GM19351 (cell line): ENCODE results near the gene ZNF484.
A peak's percentile ranks its signal among the peaks of the same experiment; 100 is the strongest.
"Not testable (repeated sequence)": the region's sequence is repeated elsewhere in the genome, so short reads cannot be mapped to it uniquely, and the experiment has no call there.

Experiments
- ATAC-seq: cut with Tn5 transposase; IDR thresholded peaks from one replicate; pipeline ENCODE4 v1.9.1; 2021; ENCODE audit warnings: mild to moderate bottlenecking, moderate library complexity; ENCODE audit not compliant: unreplicated experiment

Gene ZNF484

DNA sequence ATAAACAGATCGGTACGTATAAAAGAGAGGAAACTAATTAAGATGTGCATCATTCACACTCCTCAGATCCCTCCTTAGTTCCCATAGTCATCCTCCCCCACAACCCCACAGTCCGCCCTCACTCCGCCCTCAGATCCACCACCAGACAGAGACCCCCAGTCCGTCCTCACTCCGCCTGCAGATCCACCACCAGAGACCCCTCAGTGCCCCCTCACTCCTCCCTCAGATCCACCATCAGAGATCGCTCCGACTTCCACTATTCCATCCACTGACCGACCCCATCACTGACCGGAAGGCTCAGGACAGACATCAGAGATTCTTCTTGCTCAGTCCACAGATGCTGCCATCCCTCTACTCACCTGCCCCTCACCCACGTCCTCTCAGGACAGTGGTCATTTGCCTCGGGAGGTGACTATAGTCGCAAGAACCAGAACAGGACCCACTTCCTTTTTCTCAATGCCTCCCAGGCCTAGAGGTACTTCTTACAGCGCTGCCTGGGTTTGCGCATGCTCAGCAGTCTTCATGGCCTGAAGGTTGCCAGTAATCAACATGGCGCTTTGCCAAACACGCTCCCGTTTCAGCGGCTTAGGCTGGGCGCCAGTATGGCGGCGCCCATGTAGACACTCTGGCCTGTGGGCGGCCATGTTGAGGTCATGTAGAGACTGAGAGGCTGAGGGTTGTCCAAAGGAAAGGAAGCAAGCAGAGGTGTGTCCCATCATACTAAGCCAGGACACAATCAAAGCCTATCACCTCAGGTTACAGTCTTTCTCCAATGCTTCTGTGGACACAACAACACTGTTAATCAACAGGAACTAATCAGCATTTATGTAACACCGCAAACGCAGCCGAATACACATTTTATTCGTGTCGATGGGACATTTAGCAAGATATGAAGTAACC, at the start of gene ZNF484:
TSS of gene ZNF484 (minus strand) at position 508 of the 900 bp plus-strand sequence. CDS start 3,009 bp downstream, outside the sequence.
- peak; percentile 97 for ATAC-seq

GRCh38 chr9:92920437-92920836, 42.6 kb upstream of the ZNF484 start:
- no peak for ATAC-seq

DNA sequence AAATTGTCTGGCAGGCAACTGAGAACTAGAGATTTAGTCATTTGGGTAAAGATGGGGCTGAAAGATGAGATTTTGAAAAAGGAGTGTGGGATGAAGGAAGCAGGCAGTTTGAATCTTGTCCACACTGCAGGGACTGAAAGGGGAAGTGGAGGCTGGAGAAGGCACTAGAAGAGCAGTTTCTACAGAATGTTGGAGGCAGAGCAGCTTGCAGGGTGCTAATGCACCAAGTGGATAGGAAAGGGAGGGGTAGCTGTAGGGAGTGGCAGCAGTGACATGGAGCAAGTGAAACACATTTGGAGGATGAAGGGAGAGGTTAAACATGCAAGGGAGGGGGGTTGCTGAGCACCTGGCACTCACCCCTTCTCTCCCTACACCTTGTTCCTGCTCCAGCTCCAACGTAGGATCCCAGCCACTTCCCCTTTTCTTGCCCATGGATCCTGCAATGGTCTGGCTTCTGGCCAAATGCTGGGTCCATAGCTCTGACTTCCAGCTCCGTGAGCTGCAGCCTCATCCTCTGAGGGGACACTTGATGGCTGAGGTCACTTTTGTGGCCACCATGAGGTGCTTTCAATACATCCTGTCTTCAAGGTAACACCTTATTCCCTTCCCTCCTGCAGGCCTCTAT, 39.5 kb upstream of the ZNF484 start:
- no peak for ATAC-seq

DNA sequence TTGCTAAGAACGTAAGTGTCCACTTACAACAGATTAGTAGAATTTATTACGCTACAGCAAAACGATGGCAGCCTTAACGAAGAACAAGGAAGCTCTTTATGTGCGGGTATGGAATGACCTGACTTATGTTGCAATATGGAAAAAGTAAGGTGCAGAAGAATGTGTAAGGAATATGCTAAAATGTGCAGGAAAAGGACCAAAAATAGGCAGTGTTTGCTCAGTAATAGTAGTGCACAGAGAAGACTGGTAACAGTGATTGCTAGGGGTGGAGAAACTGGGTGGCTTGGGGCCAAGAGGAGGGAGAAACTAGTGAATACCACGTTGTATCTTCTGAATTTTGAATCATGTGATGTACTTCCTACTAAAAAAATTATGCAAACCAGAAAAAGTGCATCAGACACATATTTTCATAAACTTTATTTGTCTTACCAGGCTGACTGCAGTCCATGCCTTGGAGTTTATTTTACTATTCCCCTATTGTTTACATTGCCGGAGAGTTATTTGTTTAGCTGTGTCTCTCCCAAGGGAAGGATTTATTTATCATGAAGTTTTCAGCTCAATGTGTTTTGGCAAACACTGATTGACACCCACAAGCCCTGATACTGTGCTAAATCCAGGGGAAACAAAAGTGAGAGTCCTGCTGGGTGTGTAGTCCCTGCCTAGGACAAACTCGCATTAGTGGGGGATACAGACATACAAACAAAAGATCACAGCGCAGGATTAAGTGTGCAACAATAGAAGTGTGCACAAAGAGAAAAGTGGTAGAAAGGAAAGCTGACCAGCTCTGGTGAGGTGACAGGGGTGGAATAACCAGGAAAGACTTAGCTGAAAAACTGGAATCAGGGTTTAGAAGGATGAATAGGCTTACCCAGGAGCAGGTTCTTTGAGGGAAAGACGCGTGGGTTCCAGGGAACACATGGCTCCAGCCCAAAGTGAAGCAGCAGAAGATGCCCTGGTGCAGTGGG, 34.0 kb upstream of the ZNF484 start:
- no peak for ATAC-seq

DNA sequence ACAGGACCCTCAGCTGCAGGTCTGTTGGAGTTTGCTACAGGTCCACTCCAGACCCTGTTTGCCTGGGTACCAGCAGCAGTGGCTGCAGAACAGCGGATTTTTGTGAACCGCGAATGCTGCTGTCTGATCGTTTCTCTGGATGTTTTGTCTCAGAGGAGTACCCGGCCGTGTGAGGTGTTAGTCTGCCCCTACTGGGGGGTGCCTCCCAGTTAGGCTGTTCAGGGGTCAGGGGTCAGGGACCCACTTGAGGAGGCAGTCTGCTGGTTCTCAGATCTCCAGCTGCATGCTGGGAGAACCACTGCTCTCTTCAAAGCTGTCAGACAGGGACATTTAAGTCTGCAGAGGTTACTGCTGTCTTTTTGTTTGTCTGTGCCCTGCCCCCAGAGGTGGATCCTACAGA, 27.3 kb upstream of the ZNF484 start:
- not testable (repeated sequence) for ATAC-seq

- ATAC-seq: no peak
These were observed 19.5 kb upstream of the ZNF484 start for GRCh38 chr9:92897323-92897722.

DNA sequence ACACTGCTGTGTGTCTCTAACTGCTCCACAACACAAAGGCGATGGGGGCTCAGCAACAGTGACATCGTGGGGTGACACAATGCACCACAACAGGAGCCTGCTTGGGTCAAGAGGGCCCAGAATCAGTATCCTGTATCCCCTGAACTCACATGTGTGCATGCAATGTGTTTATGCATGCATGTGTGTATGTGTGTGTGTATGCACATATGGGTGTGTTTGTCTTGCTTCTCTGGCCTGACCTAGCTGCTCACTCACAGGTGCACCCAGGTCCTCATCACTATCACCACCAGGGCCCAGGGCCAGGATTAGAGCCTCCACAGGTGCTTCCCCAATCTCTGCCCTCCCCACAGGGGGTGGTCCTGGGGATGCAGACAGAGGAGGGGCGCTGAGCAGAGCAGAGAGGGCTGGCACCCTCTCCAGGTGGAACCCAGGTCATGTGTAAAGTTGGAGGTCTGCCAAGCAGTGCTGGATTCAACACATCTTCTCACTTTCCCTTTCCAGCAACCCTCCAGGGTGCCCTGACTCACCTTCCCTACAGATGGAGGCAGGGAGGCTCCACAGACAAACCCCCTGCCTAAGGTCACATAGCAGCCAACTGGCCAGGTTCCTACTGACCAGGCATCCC, 18.1 kb upstream of the ZNF484 start:
- no peak for ATAC-seq

- ATAC-seq: no peak
These were observed 17.0 kb upstream of the ZNF484 start for GRCh38 chr9:92894711-92895362.

GRCh38 chr9:92893916-92894610, 16.2 kb upstream of the ZNF484 start:
- ATAC-seq: not testable (repeated sequence)

DNA sequence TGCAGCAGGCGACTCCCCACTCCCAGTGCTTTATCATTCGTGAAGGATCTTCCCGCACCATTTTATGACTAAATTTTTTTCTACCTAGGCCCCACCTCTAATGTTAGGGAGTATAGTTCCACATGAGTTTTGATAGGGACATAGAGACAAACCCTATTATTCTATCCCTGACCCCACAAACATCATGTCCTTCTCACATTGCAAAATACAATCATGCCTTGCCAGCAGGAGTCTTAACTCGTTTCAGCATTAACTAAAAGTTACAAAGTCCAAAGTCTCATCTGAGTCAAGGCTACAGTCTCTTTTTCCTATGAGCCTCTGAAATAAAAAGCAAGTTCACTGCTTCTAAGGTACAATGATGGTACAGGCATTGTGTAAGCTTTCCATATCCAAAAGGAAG, 14.4 kb upstream of the ZNF484 start:
- ATAC-seq: not testable (repeated sequence)

GRCh38 chr9:92890761-92891160, 12.9 kb upstream of the ZNF484 start:
- ATAC-seq: no peak

- ATAC-seq: no peak
These were observed 10.1 kb upstream of the ZNF484 start for GRCh38 chr9:92887880-92888338.

DNA sequence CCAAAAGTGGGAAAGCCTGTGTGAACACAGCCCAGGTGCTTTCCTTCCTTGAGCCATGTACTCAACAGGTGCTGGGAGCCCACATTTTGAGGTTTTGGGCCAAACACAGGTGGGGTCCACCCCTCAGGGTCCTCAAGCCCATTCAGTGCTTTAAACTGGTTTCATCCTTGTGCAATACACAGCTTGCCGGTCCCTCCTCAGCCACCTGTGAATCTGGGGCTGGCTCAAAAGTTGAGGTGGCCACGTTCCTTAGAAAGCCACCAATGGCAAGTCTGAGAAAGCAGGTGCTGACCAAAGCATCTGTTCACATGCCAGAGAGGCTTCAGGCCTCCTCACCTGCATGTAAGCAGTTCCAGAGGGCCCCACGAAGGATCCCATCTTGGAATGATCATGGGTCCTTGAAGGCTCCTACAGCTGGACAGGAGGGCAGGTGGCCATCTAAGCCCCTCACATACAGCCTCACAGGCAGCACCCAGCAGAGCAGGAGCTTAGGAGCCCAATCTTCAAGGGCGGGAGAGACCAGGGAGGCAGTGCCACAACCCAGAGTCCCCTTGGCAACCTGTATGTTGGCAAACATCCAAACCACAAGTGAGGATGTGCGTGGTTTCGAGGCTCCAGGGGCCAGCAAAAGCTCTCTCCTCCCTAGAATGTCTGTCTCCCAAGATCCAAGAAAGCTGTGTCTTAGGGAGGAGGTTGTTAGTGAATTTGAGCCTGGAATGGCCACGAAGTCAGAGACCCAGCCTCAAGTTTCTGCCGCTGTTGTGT, 9.2 kb upstream of the ZNF484 start:
- ATAC-seq: not testable (repeated sequence)

GRCh38 chr9:92883666-92884405, 6.0 kb upstream of the ZNF484 start:
- ATAC-seq: not testable (repeated sequence)

DNA sequence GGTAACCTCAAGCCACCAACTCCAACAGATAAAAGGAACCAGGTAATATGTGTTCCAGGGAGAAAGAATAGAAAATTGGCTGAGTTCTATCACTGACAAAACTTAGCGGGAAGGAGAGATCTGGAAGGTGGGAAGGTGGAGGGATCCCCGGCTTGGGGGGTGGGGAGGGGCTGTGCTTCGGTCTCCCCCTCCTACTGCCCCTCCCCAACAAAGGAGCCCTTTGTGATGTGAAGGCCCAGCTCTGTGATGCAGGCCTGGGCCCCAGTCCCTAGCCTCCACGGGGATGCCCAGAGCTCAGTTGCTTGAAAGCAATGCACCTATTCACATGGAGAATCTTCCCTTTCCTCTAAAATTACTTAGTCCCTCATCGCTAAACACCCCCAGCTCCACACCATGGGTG, 4.4 kb upstream of the ZNF484 start:
- no peak for ATAC-seq

DNA sequence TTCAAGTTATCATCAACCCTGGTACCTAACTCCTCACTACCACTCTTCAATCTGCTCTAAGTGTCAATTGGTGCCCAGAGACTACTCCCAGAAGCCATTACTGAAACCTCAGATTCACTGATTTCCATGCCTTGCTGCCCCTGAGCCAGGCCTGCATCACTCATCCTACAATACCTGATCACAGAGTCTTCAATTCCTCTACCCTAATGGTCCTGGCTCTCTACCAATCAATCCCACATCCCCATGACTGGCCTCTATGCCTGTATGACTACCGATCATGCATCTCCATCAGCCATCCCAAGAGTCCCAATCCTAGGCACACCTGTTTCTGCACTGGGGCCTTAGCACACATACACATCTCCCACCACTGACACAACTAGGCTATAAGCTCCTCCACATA, 2.5 kb downstream of the ZNF484 start:
- ATAC-seq: no peak

DNA sequence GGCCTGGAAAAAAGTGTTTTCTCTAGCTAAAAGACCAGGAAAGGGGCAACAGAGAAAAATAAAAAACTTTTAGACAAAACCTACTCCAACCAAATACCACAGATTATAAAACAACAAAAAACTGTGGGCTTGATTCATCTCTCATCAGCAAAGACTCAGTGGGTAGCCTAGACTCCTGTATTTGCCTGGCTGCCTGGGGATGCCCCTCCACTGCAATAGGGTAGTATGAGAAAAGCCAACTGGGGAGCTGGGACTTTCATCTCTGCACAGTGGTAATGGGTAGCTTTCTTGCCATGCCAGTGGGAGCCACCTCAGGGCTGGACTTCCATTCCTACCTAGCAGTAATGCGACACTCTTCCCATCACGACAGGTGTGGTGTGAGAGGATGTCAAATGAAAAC, 7.5 kb downstream of the ZNF484 start:
- ATAC-seq: no peak

DNA sequence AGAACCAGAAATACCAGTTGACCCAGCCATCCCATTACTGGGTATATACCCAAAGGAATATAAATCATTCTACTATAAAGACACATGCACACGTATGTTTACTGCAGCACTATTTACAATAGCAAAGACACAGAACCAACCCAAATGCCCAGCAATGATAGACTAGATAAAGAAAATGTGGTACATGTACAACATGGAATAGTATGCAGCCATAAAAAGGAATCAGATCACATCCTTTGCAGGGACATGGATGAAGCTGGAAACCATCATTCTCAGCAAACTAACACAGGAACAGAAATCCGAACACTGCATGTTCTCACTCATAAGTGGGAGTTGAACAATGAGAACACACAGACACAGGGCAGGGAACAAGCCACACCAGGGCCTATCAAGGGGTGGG, 11.2 kb downstream of the ZNF484 start:
- not testable (repeated sequence) for ATAC-seq
